OCI-LY1 (cell line): ENCODE measurements around the gene TRMT61A.

Experiments used
- CTCF ChIP-seq: fragments of 200-600 bp; sonication (generic), shearing (Covaris generic); IDR thresholded peaks from 2 replicates; pipeline ENCODE4 v1.5.1; 2017; ENCODE audit warnings: mild to moderate bottlenecking, antibody characterized with exemption, low read length, moderate library complexity, mixed read lengths
- EZH2 ChIP-seq: fragments of 200-600 bp; sonication (generic), shearing (Covaris generic); IDR thresholded peaks from 2 replicates; pipeline ENCODE4 v1.8.0; 2017; ENCODE audit warnings: borderline replicate concordance, mixed run types, mild to moderate bottlenecking, antibody characterized with exemption, low read length, moderate library complexity, mixed read lengths

GRCh38 chr14:103500148-103500990 is 28.6 kb upstream of the TRMT61A start:
- TF ChIP-seq CTCF (peak; percentile 99), EZH2 (no peak)
